Renal pelvis (tissue), 4 donors: ENCODE measurements around the gene AUTS2. TPM values are rescaled to one million over a fixed set of nuclear protein-coding genes. Genes with fewer than 3 reads are reported as not detected.

Experiments used
- DNase-seq: peaks from one replicate; pipeline ENCODE4 v3.0.0-alpha.2; 2013
- polyA plus RNA-seq, 3 donors: library from polyadenylated mRNA; unstranded; fragments of 120-200 nt; gene quantifications; one replicate each; pipeline ENCODE4 v1.2.1, GENCODE V29; 2013; ENCODE audit not compliant: insufficient read length in 3 of 3

Gene AUTS2
- polyA plus RNA-seq, 3 donors, result 85.8 to 114 (median 86.6) TPM

GRCh38 chr7:70177166-70177565 is 578.9 kb downstream of the AUTS2 start:
- DNase-seq, result no peak

GRCh38 chr7:70178211-70178610 is 579.9 kb downstream of the AUTS2 start:
- DNase-seq, result no peak

GRCh38 chr7:70178787-70179186 is 580.5 kb downstream of the AUTS2 start:
- no peak for DNase-seq

- no peak for DNase-seq
These were observed 584.2 kb downstream of the AUTS2 start for GRCh38 chr7:70182521-70182920.

GRCh38 chr7:70183278-70183677 is 585.0 kb downstream of the AUTS2 start:
- peak; percentile 42 for DNase-seq

GRCh38 chr7:70188901-70189650 is 590.8 kb downstream of the AUTS2 start:
- no peak for DNase-seq

- no peak for DNase-seq
These were observed 591.5 kb downstream of the AUTS2 start for GRCh38 chr7:70189776-70190175.

GRCh38 chr7:70190281-70190680 is 592.0 kb downstream of the AUTS2 start:
- no peak for DNase-seq

GRCh38 chr7:70193514-70193913 is 595.2 kb downstream of the AUTS2 start:
- no peak for DNase-seq

- DNase-seq, result no peak
These were observed 610.2 kb downstream of the AUTS2 start for GRCh38 chr7:70208236-70209063.

GRCh38 chr7:70210200-70210935 is 612.1 kb downstream of the AUTS2 start:
- no peak for DNase-seq

- DNase-seq, result no peak
These were observed 612.6 kb downstream of the AUTS2 start for GRCh38 chr7:70210936-70211310.

GRCh38 chr7:70212281-70212680 is 614.0 kb downstream of the AUTS2 start:
- DNase-seq, result no peak

GRCh38 chr7:70214071-70214470 is 615.8 kb downstream of the AUTS2 start:
- no peak for DNase-seq

GRCh38 chr7:70215491-70215890 is 617.2 kb downstream of the AUTS2 start:
- no peak for DNase-seq

GRCh38 chr7:70217571-70217970 is 619.3 kb downstream of the AUTS2 start:
- DNase-seq, result no peak

- no peak for DNase-seq
These were observed 619.7 kb downstream of the AUTS2 start for GRCh38 chr7:70218006-70218405.

- DNase-seq, result no peak
These were observed 620.8 kb downstream of the AUTS2 start for GRCh38 chr7:70219061-70219460.

- no peak for DNase-seq
These were observed 631.0 kb downstream of the AUTS2 start for GRCh38 chr7:70229242-70229641.

GRCh38 chr7:70230761-70231160 is 632.5 kb downstream of the AUTS2 start:
- no peak for DNase-seq

GRCh38 chr7:70233776-70234175 is 635.5 kb downstream of the AUTS2 start:
- no peak for DNase-seq

- DNase-seq, result no peak
These were observed 639.0 kb downstream of the AUTS2 start for GRCh38 chr7:70237256-70237655.
